Sciatic nerve (tissue), 2 donors: Measurements from ENCODE around the gene ZXDB. TPM values are rescaled to one million over a fixed set of nuclear protein-coding genes. Genes with fewer than 3 reads are reported as not detected.
"Not testable (repeated sequence)": the region's sequence is repeated elsewhere in the genome, so short reads cannot be mapped to it uniquely, and the experiment has no call there.

ENCODE experiments used
- ATAC-seq: fragments of 200-7000 bp; cut with Tn5 transposase; one replicate; pipeline ENCODE4 v1.9.1; 2020; ENCODE audit warnings: mild to moderate bottlenecking, moderate library complexity
- DNase-seq: peaks from one replicate; pipeline ENCODE4 v3.0.0-alpha.2; 2020; ENCODE audit warnings: low spot score
- intact Hi-C: fragments of 100-400 bp; cut with DNase I; formaldehyde crosslinking; loops from one replicate; pipeline ENCODE4 v1.14.2; 2022
- total RNA-seq: library from RNA; stranded (reverse); fragmentation: NEBNext Ultra II Directional; extraction: Animal tissue kit (Norgen Biotek cat#: 25700); gene quantifications from one replicate; pipeline ENCODE4 v1.2.1, GENCODE V29; 2021
- donor health status: DM: no; HTN: no; CAD: no.
- donor health status: DM: no; HTN: no; CAD: no.

The ZXDB gene
- 9.5 TPM for total RNA-seq

DNA sequence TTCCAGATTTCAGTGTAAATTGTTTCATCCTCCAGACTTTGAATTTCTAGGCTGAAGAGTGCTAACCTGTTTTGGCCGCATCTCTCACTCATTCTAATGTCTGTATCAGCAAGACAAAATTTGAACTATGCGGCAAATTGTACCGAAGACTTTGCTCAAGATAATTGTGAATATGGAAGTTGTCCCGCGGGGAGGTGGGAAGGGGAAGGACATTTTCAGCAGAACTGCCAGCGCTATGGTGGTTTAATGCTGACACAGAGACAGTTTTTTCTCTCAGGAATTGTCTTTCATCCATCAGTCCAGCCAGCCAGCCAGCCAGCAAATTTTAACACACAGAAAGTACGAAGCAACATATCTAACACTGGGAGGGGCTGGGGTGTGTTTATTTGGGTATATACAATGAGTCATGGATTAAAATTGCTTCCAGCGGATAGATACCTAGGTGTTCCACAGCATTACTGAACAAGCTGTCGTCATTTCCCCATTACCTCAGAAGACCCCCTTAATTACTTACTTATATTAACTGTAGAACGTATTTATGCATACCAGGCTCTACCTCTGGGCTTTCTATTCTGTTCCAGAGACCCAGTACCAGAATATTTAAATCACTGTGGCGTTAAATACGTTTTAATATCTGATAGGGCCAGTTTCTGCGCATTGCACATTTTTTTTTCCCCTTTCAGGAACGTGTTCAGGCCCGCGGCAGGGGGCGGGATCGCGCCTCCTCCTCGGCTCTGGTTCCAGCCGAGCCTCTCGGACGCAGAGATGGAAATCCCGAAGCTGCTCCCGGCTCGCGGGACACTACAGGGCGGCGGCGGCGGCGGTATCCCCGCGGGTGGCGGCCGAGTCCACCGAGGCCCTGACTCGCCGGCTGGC is at the start of gene ZXDB:
TSS of gene ZXDB (plus strand) at position 728 of the 876 bp plus-strand sequence. CDS start at position 766, 38 bp downstream.
- ATAC-seq, result peak; percentile 77
- intact Hi-C loops, DNase-seq: not testable (repeated sequence)

DNA sequence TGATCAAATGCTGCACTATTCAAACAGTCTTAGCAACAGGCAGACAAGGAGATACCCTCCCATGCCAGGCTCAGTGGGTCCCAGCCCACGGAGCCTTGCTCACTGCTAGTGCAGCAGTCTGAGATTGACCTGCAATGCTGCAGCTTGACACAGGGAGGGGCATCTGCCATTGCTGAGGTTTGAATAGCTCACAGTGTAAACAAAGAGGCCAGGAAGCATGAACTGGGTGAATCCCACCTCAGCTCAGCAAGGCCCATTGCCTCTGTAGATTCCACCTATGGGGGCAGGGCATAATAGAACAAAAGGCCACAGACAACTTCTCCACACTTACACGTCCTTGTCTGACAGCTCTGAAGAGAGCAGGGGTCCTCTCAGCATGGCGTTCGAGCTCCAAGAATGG is 26.6 kb upstream of the ZXDB start:
- intact Hi-C loops, result no loop called here
- ATAC-seq (no peak), DNase-seq (no peak)

DNA sequence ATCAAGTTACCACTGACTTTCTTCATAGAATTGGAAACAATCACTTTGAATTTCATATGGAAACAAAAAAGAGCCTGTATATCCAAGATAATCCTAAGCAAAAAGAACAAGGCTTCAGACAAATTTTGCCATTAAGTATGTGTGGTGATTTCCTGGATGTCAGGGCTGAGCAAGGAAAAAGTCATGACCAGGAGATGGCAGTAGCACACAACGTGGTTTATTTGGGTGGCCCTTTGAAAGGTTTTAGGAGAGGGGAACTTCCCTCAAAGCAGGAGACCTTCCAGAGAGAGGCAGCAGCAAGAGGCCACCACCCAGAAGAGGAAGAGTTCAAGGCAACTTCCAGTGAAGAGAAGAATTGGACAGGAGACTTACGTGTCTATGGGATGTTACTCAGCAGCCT is 18.1 kb upstream of the ZXDB start:
- DNase-seq (no peak), ATAC-seq (no peak)
- intact Hi-C loops, result no loop called here

DNA sequence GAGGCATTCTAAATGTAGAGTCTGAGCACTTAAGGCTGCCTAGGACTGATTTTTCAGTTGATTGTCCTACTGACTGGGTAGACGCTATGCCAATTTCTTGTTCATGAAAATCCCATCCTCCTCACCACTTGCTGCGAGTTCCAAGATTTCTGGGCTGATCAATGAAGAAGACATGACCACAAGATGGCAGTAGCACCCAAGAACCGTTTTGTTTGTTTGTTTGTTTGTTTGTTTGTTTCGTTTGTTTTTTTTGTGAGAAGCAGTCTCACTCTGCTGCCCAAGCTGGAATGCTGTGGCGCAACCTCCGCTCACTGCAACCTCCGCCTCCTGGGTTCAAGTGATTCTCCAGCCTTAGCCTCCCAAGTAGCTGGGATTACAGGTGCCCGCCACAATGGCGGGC is 8.9 kb upstream of the ZXDB start:
- intact Hi-C loops, result not testable (repeated sequence)

DNA sequence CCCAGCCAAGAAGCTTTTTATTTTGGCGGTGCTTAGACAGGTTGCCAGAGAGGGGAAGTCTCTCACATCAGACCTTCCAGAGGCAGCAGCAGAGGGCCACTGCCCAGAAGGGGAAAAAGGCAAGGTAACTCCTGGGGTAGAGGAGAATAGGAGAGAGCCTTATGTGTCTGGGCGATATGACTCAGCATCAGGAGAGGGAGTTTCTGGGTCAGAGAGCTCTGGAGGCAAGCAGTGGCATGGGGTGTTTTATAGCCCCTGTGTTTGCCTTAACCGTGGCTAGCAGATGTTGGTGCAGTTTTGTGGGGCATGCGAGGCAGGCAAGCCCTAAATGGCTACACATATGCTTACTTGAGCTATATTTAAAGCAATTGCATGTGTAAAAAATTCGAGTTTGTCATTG is 8.3 kb upstream of the ZXDB start:
- DNase-seq, result no peak
- intact Hi-C loops, result no loop called here
- ATAC-seq, result no peak

More for the DNA sequence above, 8.9 kb upstream of the ZXDB start:
- not testable (repeated sequence) for ATAC-seq, DNase-seq

DNA sequence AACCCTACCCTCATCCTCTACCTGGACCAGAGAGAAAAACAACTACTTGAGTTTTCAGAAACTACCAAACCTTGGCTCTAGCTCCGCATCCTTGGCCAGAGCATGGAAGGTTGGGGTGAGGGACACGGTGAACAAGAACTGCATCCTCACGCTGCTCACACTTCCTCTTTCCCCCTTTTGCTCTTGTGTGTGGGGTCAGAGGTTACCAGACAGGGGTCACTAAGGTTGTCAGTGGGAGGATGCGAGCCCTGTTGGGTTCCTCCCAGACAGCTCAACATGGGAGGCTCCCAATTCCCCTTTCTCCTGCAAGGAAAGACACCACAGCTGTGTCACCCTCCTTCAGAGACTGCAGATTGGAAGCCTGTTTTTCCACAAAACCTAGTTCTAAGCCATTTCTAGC is 5.5 kb upstream of the ZXDB start:
- DNase-seq (no peak), ATAC-seq (no peak)
- intact Hi-C loops, result no loop called here

DNA sequence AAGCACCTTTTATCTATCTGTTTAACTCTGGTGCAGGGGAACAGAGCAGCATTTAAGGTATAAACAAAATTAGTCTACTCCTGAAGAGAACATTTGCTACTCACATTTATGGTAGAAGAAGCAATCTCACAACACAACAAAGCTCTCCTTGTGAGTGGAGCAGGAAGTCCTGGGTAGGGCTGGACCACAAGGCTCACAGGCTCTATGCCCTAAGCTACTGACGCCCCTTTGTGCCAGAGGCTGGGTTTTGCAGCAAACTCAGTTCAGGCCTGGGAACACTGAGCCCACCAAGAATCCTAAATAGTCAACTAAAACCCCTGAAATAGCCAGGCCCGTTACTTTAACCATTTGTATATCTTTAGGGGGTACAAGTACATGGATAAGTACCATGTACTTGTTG is 4.7 kb upstream of the ZXDB start:
- ATAC-seq (no peak), DNase-seq (no peak)
- intact Hi-C loops, result no loop called here

DNA sequence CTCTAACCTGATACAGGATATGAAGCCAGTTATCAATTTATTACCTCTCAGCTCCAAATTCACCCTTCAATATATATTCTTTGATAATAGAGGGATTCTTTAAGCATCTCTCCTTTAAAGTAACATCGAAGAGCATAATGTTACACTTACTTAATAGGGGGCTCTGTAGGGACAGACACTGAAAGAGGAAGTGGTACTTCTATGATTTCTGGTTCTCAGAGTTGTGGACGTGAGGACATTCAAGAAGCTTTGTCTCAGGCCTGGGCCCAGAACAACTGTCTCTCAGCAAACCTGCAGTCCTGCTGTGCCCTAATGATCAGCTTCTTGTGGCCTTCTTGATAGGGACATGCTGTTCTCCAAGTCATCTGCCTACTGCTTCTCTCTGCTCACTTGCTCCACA is 4.2 kb upstream of the ZXDB start:
- DNase-seq (no peak), ATAC-seq (no peak)
- intact Hi-C loops, result no loop called here

DNA sequence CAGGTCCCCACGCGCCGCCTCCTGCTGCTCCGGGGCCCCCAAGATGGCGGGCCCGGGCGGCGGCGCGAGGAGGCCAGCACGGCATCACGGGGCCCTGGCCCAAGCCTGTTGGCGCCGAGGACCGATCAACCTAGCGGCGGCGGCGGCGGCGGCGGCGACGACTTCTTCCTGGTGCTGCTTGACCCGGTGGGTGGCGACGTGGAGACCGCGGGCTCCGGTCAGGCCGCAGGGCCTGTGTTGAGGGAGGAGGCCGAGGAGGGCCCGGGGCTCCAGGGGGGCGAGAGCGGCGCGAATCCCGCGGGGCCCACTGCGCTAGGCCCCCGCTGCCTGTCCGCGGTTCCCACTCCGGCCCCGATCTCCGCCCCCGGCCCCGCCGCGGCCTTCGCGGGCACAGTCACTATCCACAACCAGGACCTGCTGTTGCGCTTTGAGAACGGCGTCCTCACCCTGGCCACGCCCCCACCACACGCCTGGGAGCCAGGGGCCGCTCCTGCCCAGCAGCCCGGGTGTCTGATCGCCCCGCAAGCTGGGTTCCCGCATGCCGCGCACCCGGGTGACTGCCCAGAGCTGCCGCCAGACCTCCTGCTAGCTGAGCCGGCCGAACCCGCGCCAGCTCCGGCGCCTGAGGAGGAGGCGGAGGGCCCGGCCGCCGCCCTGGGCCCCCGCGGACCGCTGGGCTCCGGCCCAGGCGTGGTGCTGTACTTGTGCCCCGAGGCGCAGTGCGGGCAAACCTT is 516 bp downstream of the ZXDB start:
- intact Hi-C loops, result not testable (repeated sequence)
- peak; percentile 83 for ATAC-seq
- DNase-seq, result peak; percentile 62

DNA sequence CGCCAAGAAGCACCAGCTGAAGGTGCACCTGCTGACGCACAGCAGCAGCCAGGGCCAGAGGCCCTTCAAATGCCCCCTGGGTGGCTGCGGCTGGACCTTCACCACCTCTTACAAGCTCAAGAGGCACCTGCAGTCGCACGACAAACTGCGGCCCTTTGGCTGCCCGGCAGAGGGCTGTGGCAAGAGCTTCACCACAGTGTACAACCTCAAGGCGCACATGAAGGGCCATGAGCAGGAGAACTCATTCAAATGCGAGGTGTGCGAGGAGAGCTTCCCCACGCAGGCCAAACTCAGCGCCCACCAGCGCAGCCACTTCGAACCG is 1.0 kb downstream of the ZXDB start:
- DNase-seq, intact Hi-C loops: not testable (repeated sequence)
- peak; percentile 38 for ATAC-seq

DNA sequence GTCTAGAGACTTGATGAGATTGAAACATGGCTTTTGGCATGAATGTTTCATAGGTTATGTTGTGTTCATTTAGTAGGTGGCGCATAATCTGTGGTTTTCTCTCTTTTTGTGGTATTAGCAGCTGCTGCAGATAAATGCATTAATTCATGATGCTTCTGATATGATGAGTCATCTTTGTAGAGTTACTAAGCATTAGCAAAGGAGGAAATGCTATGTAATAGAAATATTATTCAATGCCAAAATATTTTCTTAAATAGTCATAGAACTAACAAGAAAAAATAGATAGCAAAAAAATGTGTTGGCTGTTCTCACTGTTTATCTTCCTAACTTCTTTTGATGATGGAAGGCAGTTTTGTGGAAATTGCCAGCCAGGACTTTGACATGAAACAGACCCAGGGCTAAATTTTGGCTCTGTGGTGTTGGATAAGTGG is 3.6 kb downstream of the ZXDB start:
- ATAC-seq (no peak), DNase-seq (no peak)
- intact Hi-C loops, result no loop called here

DNA sequence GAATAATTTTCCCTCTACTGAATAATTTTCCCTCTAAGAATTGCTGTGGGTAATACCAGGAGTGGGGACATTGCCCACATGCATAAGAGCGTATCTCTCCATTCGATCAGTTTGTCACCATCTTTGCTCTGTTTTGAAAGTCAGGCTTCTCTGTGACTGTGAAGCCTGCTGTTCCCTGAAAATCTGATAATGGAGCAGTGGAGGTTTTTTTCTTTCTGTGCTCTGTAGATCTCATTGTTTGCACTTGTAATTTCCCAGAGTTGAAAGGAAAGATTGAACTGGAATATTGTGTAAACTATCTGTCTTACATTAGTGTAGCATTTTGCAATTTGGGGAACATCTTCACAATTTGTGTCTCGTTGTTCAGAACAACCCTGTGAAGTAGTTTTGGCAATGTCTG is 4.3 kb downstream of the ZXDB start:
- no peak for ATAC-seq
- intact Hi-C loops, result no loop called here
- DNase-seq, result no peak

DNA sequence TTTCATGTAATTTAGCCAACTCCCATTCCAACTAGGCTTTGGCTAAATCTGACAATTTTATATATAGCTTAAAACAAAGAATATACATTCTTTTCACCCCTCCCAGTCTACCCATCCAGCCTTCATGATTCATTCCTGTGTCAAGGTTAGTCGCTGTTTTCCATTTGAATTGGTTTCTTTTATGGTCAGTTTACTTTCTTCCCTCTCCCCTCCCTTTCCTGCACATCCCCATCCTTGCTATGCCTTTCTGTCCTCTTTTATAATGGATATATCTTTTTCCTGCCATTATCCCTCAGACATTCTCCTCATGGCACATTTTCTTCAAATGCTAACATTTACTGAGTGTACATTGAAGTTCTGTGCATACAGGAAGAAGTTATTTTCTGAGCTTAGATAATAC is 4.7 kb downstream of the ZXDB start:
- intact Hi-C loops, result no loop called here

DNA sequence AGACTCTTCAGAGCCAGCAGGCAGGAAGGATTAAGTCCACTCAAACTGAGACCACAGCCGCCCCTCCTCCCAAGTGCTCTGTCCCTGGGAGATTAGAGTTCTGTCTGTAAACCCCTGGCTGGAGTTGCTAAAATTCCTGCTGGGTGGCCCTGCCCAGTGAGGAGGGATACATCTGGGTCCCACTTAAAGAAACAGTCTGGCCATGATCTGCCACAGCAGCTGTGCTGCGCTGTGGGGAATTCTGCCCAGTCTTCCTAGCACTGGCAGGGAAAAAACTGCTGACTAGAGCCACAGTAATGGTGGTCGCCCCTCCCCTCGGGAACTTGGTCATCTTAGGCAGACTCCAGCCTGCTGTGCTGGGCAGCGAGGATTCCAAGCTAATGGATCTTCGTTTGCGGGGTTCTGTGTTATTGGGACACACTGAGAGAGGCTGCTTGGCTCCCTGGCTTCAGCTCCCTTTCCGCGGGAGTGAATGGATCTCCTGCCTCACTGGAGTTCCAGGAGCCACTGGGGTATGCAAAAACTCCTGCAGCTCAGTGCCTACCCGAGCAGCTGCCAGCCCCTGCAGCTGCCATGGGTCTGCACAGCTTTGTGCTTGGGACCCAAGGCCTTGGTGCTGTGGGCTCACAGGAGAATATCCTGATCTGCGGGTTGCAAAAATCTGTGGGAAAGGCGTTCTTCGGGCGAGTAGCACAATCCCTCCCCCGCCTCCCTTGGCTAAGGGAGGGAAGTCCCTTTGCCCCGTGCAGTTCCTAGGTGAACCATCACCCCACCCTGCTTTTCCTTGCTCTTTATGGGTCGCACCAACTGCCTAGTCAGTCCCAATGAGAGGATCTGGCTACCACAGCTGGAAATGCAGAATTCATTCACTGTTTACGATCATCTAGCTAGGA is 15.7 kb downstream of the ZXDB start:
- intact Hi-C loops, result no loop called here
- DNase-seq, result no peak
- ATAC-seq, result no peak

More for the DNA sequence above, 4.7 kb downstream of the ZXDB start:
- no peak for DNase-seq
- ATAC-seq, result no peak

DNA sequence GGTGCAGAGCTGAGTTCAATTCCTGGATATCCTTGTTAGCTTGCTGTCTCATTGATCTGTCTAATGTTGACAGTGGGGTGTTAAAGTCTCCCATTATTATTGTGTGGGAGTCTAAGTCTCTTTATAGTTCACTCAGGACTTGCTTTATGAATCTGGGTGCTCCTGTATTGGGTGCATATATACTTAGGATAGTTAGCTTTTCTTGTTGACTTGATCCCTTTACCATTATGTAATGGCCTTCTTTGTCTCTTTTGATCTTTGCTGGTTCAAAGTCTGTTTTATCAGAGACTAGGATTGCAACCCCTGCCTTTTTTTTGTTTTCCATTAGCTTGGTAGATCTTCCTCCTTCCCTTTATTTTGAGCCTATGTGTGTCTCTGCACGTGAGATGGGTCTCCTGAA is 21.5 kb downstream of the ZXDB start:
- DNase-seq, ATAC-seq, intact Hi-C loops: not testable (repeated sequence)

DNA sequence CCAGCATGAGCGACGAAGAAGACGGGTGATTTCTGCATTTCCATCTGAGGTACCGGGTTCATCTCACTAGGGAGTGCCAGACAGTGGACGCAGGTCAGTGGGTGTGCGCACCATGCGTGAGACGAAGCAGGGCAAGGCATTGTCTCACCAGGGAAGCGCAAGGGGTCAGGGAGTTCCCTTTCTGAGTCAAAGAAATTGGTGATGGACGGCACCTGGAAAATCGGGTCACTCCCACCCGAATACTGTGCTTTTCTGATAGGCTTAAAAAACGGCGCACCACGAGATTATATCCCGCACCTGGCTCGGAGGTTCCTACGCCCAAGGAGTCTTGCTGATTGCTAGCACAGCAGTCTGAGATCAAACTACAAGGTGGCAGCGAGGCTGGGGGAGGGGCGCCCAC is 37.6 kb downstream of the ZXDB start:
- DNase-seq, intact Hi-C loops, ATAC-seq: not testable (repeated sequence)

DNA sequence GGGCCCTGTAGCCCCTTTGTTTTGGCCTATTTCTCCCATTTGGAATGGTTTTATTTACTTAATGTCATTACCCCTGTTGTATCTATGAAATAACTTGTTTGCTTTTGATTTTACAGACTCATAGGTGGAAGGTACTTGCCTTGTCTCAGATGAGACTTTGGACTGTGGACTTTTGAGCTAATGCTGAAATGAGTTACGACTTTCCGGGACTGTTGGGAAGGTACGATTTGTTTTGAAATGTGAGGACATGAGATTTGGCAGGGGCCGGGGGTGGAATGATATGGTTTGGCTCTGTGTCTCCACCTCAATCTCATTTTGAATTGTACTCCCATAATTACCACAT is 48.8 kb downstream of the ZXDB start:
- ATAC-seq, result no peak
- DNase-seq, result no peak
- intact Hi-C loops, result no loop called here

DNA sequence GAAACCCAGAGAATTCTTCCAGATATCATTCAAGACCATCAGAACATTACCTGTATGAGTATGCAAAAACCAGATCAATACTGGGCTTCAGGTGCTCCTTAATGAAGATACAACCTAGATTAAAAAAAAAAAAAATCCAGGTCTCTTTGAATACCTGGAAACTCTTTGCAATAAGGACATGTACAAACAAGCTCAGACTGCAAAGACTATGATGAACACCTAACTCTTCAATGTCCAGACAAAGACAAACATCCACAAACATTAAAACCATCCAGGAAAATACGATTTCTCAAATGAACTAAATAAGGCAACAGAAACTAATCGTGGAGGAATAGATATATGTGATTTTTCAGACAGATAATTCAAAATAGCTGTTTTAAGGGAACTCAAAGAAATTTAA is 49.5 kb downstream of the ZXDB start:
- DNase-seq, result no peak
- intact Hi-C loops, result no loop called here
- ATAC-seq, result no peak

DNA sequence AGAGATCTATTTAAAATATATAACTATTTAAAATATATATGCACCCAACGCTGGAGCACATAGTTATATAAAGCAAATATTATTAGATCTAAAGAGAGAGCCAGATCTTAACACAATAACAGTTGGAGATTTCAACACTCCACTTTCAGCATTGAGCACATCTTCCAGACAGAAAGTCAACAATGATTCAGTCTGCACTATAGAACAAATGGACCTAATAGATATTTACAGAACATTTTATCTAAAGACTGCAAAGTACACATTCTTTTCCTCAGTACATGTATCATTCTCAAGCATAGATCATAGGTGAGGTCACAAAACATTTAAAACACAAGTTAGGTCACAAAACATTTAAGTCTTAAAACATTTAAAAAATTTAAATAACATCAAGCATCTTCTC is 51.9 kb downstream of the ZXDB start:
- intact Hi-C loops, result no loop called here
- ATAC-seq (no peak), DNase-seq (no peak)

DNA sequence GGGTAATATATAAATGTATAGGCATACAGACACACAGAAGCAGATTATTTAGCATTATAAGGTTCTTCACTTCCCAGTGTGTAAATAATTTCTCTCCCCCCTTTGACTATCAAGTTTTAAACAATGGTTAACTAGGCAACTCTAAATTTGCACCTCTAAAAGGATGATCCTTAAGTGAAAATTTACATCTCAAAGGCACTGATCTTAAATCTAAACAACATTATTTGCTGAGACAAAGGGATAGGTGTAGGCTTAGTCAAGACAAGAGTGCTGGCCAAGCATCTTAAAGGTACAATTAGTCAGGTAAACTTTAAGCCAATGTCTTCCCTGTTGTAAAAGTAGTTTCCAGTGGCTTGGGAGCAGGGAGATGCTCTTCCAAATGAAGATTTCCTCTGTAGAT is 55.2 kb downstream of the ZXDB start:
- ATAC-seq (no peak), DNase-seq (no peak)
- intact Hi-C loops, result no loop called here
